HCT116 (cell line): Measurements from ENCODE around the gene AHI1. TPM values are rescaled to one million over a fixed set of nuclear protein-coding genes. Genes with fewer than 3 reads are reported as not detected.

Experiments
- ATAC-seq: fragments of 200-7000 bp; cut with Tn5 transposase; 2 replicates; pipeline ENCODE4 v1.9.1; 2020; ENCODE audit warnings: mild to moderate bottlenecking, moderate library complexity
- BruUV-seq: library from RNA; stranded (reverse); fragments of 400-500 nt; replicated peaks from 2 replicates; lab custom pipeline; 2021; lab: Mats Ljungman, UMichigan
- CTCF ChIA-PET: fragments of 300-600 bp; sonication (Branson Sonifier 250); formaldehyde crosslinking; loops from one replicate; lab custom pipeline; 2021; ENCODE audit warnings: antibody characterized with exemption; lab: Charles Lee
- POLR2A ChIA-PET: fragments of 300-600, 350-600 bp; sonication (Branson Sonifier 250); formaldehyde crosslinking; loops from one replicate; lab custom pipeline; 2021; ENCODE audit warnings: antibody characterized with exemption; lab: Charles Lee
- RAD21 ChIA-PET, 2 experiments: fragments of 300-600 bp; sonication (Branson Sonifier 250); formaldehyde crosslinking; loops; one replicate each; lab custom pipeline; 2023; ENCODE audit warnings: low total read pairs in 2 of 2; ENCODE audit not compliant: uncharacterized antibody in 2 of 2, unreplicated experiment in 2 of 2, low non-redundant PET in 1 of 2; lab: Charles Lee
- DNase-seq: peaks from one replicate; pipeline ENCODE4 v3.0.0-alpha.2; 2010; ENCODE audit warnings: low read depth, low spot score
- H2AFZ ChIP-seq: fragments of 200-600 bp; shearing (Covaris generic), sonication (generic); 2 replicates; pipeline ENCODE4 v1.6.1; 2017; ENCODE audit warnings: low read depth, mixed run types, mixed read lengths, antibody characterized with exemption, low read length; ENCODE audit not compliant: poor library complexity, severe bottlenecking
- H3K27ac ChIP-seq: 2 replicates; pipeline ENCODE4 v1.5.1; 2012; ENCODE audit warnings: low read depth, low read length
- H3K27me3 ChIP-seq: fragments of 200-600 bp; sonication (generic); 2 replicates; pipeline ENCODE4 v1.6.1; 2016; ENCODE audit warnings: mixed run types, low read length, mixed read lengths; ENCODE audit not compliant: insufficient read depth
- H3K36me3 ChIP-seq, 2 experiments: fragments of 200-500 bp in 1 of 2; fragments of 200-600 bp in 1 of 2; sonication (Bioruptor generic) in 1 of 2; sonication (generic) in 1 of 2; 2 replicates each; pipeline versions ENCODE4 v1.5.1 to v1.6.1; 2014 to 2016; ENCODE audit warnings: low read length in 2 of 2, inconsistent platforms in 1 of 2, mixed read lengths in 1 of 2, mixed run types in 1 of 2; ENCODE audit not compliant: insufficient read depth in 2 of 2, control insufficient read depth in 1 of 2
- H3K4me1 ChIP-seq, 2 experiments: fragments of 200-600 bp in 1 of 2; sonication (generic) in 1 of 2; 2 replicates each; pipeline versions ENCODE4 v1.5.1 to v1.6.1; 2012 to 2017; ENCODE audit warnings: low read length in 2 of 2, inconsistent platforms in 1 of 2, mild to moderate bottlenecking in 1 of 2, mixed read lengths in 1 of 2, mixed run types in 1 of 2, moderate library complexity in 1 of 2; ENCODE audit not compliant: insufficient read depth in 2 of 2, control insufficient read depth in 1 of 2
- H3K4me2 ChIP-seq: fragments of 200-600 bp; sonication (generic); 2 replicates; pipeline ENCODE4 v1.6.1; 2017; ENCODE audit warnings: mixed run types, low read length, mixed read lengths
- H3K4me3 ChIP-seq, 2 experiments: fragments of 200-600 bp in 1 of 2; sonication (generic) in 1 of 2; replicated peaks in 1 of 2; 2 replicates each; pipeline ENCODE4 v1.5.1; 2011 to 2016; ENCODE audit warnings: low read length in 2 of 2, control low read depth in 1 of 2, low read depth in 1 of 2, mild to moderate bottlenecking in 1 of 2, mixed read lengths in 1 of 2, mixed run types in 1 of 2
- H3K79me2 ChIP-seq: fragments of 200-600 bp; sonication (generic); 2 replicates; pipeline ENCODE4 v1.6.1; 2017; ENCODE audit warnings: mild to moderate bottlenecking, mixed run types, low read length, moderate library complexity, mixed read lengths; ENCODE audit not compliant: insufficient read depth
- H3K9ac ChIP-seq: fragments of 200-600 bp; sonication (generic); 2 replicates; pipeline ENCODE4 v1.6.1; 2016; ENCODE audit warnings: low read length, mixed read lengths
- H3K9me2 ChIP-seq: fragments of 200-600 bp; sonication (generic), shearing (Covaris generic); 2 replicates; pipeline ENCODE4 v1.6.1; 2017; ENCODE audit warnings: mixed run types, mild to moderate bottlenecking, moderate library complexity; ENCODE audit not compliant: insufficient read depth
- H3K9me3 ChIP-seq, 2 experiments: fragments of 200-500 bp in 1 of 2; fragments of 200-600 bp in 1 of 2; sonication (Bioruptor generic) in 1 of 2; sonication (generic) in 1 of 2; 2 replicates each; pipeline ENCODE4 v1.6.1; 2014 to 2017; ENCODE audit warnings: low read length in 2 of 2, mixed read lengths in 2 of 2, inconsistent platforms in 1 of 2, low read depth in 1 of 2, mild to moderate bottlenecking in 1 of 2, mixed run types in 1 of 2, moderate library complexity in 1 of 2; ENCODE audit not compliant: control insufficient read depth in 1 of 2, insufficient read depth in 1 of 2
- H4K20me1 ChIP-seq: fragments of 200-600 bp; sonication (generic), shearing (Covaris generic); 2 replicates; pipeline ENCODE4 v1.6.1; 2017; ENCODE audit warnings: mixed run types, mild to moderate bottlenecking, moderate library complexity; ENCODE audit not compliant: insufficient read depth
- CEBPB ChIP-seq: IDR thresholded peaks from 2 replicates; pipeline ENCODE4 v1.6.1; 2012; ENCODE audit warnings: low read depth
- EGR1 ChIP-seq: IDR thresholded peaks from 2 replicates; pipeline ENCODE4 v1.6.1; 2012; ENCODE audit warnings: low read depth
- ELF1 ChIP-seq: IDR thresholded peaks from 2 replicates; pipeline ENCODE4 v1.6.1; 2012; ENCODE audit warnings: low read depth, borderline replicate concordance
- EZH2 ChIP-seq: fragments of 200-600 bp; sonication (generic); IDR thresholded peaks from 2 replicates; pipeline ENCODE4 v1.6.1; 2017; ENCODE audit warnings: antibody characterized with exemption, mixed run types
- MAX ChIP-seq: IDR thresholded peaks from 2 replicates; pipeline ENCODE4 v1.6.1; 2012
- POLR2A ChIP-seq: IDR thresholded peaks from 2 replicates; pipeline ENCODE4 v1.7.0; 2011; ENCODE audit warnings: borderline replicate concordance; ENCODE audit not compliant: insufficient read depth, insufficient read length; ENCODE audit errors: extremely low read depth
- POLR2AphosphoS5 ChIP-seq: IDR thresholded peaks from 2 replicates; pipeline ENCODE4 v1.6.1; 2011; ENCODE audit warnings: mild to moderate bottlenecking, low read depth, low read length, moderate library complexity
- RAD21 ChIP-seq: IDR thresholded peaks from 2 replicates; pipeline ENCODE4 v1.6.1; 2012; ENCODE audit warnings: low read depth, mild to moderate bottlenecking
- TCF7L2 ChIP-seq: IDR thresholded peaks from 2 replicates; pipeline ENCODE4 v1.7.0; 2011; ENCODE audit warnings: borderline replicate concordance, inconsistent platforms; ENCODE audit not compliant: insufficient read depth, insufficient read length; ENCODE audit errors: extremely low read depth
- YY1 ChIP-seq: IDR thresholded peaks from 2 replicates; pipeline ENCODE4 v1.6.1; 2011; ENCODE audit warnings: low read length, low read depth, moderate library complexity, mild to moderate bottlenecking; ENCODE audit not compliant: insufficient replicate concordance; ENCODE audit errors: extremely low read depth
- ZBTB33 ChIP-seq: IDR thresholded peaks from 2 replicates; pipeline ENCODE4 v1.6.1; 2011; ENCODE audit warnings: mild to moderate bottlenecking, low read length, moderate library complexity; ENCODE audit not compliant: insufficient replicate concordance; ENCODE audit errors: extremely low read depth
- ZNF274 ChIP-seq: fragments of 200-500 bp; sonication (Bioruptor generic); IDR thresholded peaks from 2 replicates; pipeline ENCODE4 v1.6.1; 2014; ENCODE audit warnings: mild to moderate bottlenecking, low read depth, low read length, inconsistent platforms
- intact Hi-C: fragments of 100-400 bp; cut with micrococcal nuclease; formaldehyde crosslinking; loops from 2 replicates; pipeline ENCODE4 v1.10.0; 2022
- total RNA-seq: library from RNA; stranded (reverse); gene quantifications from one replicate; pipeline ENCODE4 v1.2.1, GENCODE V29; 2021; ENCODE audit not compliant: unreplicated experiment

The AHI1 gene
- total RNA-seq, 1 experiment from 2014 or later, result 29.6 TPM

GRCh38 chr6:135390458-135390857, 107.1 kb downstream of the AHI1 start:
- Histone ChIP-seq H3K27me3 (no peaks in the 10 kb centered on the region), H4K20me1 (no peaks in the 10 kb centered on the region), H3K79me2 (no peaks in the 10 kb centered on the region), H3K9me3 (no peaks in the 10 kb centered on the region), H3K9me2 (no peaks in the 10 kb centered on the region), H3K36me3 (no peaks in the 10 kb centered on the region), H3K4me2 (no peak overlapping the region), H3K27ac (no peak overlapping the region), H3K4me3 (no peak overlapping the region), H3K9ac (no peak overlapping the region), H3K4me1 (no peaks in the 10 kb centered on the region), H2AFZ (no peak overlapping the region)
- intact Hi-C loops, result no loop called here
- ChIA-PET RAD21 (no interaction called here), CTCF (no interaction called here), POLR2A (no interaction called here)
- no peak for TF ChIP-seq POLR2AphosphoS5
- no peak for TF ChIP-seq POLR2A
- no peak for TF ChIP-seq MAX
- no peak for TF ChIP-seq YY1
- TF ChIP-seq ELF1, result no peak
- no peak for TF ChIP-seq ZNF274
- TF ChIP-seq ZBTB33, result no peak
- TF ChIP-seq CEBPB, result no peak
- TF ChIP-seq EZH2, result no peak
- TF ChIP-seq RAD21, result no peak
- TF ChIP-seq TCF7L2, result no peak
- TF ChIP-seq EGR1, result no peak
- no peak for ATAC-seq
- no TSS peak for BruUV-seq
- no peak for DNase-seq
